ENCODE measurements around the gene TC2N. TPM values are rescaled to one million over a fixed set of nuclear protein-coding genes. Genes with fewer than 3 reads are reported as not detected.
A peak's percentile ranks its signal among the peaks of the same experiment; 100 is the strongest.

Gene TC2N
- total RNA-seq, 1 experiment from 2014 or later, result 16.4 TPM

GRCh38 chr14:91834571-91834970 is 32.8 kb downstream of the TC2N start:
- no peak overlapping the region for H4K8ac ChIP-seq (replicated peaks; ENCODE audit: insufficient read length, low read depth, low read length)
- H3K4ac ChIP-seq (ENCODE audit: low read depth, low read length), result no peak overlapping the region
- peaks cover 3% of the 10 kb centered on the region for H3K23me2 ChIP-seq (ENCODE audit: insufficient read length, low read depth, low read length, poor library complexity, severe bottlenecking)
- no peak overlapping the region for H3K18ac ChIP-seq (ENCODE audit: insufficient read length, low read depth, low read length)
- H3K4me1 ChIP-seq (ENCODE audit: insufficient read depth, low read length), result peaks cover 2% of the 10 kb centered on the region; the same call in 1 of the 2 replicates
- no CpG with 5 or more reads among the region's 2 CpGs for WGBS (ENCODE audit: extremely low coverage, insufficient read length, low lambda C conversion rate)
- H3K23ac ChIP-seq (ENCODE audit: insufficient read length, low read depth, low read length), result no peak overlapping the region
- Mint-ChIP-seq H3K27me3 (ENCODE audit: low read depth) (peaks cover 6% of the 10 kb centered on the region; the same call in 1 of the 2 replicates), H3K4me1 (peaks cover 41 to 48% of the 10 kb centered on the region in 2 experiments), H3K4me3 (peak overlapping the region; percentile 20 to 59), H3K36me3 (ENCODE audit: insufficient read depth in 1 of 3, low read depth in 3 of 3) (no peaks in the 10 kb centered on the region), H3K27ac (no peak overlapping the region), H3K9me3 (no peaks in the 10 kb centered on the region)
- DNase-seq, result no peak
- no peaks in the 10 kb centered on the region; the same call in 1 of the 2 replicates for H3K79me2 ChIP-seq (ENCODE audit: insufficient read depth, low read length)
- H3K14ac ChIP-seq (ENCODE audit: insufficient read depth, low read length), result no peak overlapping the region
- H2BK20ac ChIP-seq (ENCODE audit: low read depth, low read length, poor library complexity, severe bottlenecking), result no peak overlapping the region
- no peak overlapping the region for H2BK15ac ChIP-seq (ENCODE audit: low read depth, low read length)
- H2BK5ac ChIP-seq (ENCODE audit: insufficient read length, low read length), result no peak overlapping the region
- H2BK120ac ChIP-seq (ENCODE audit: low read depth, low read length, poor library complexity, severe bottlenecking), result no peak overlapping the region
- H3K9ac ChIP-seq (ENCODE audit: extremely low read depth, insufficient read length, low read length), result no peak overlapping the region
- no peaks in the 10 kb centered on the region for H4K20me1 ChIP-seq (ENCODE audit: control insufficient read depth, insufficient read depth, insufficient read length)
- no peak overlapping the region for H2AFZ ChIP-seq (ENCODE audit: low read length)
- peak; percentile 42; the same call in 2 of the 3 replicates for TF ChIP-seq CTCF (conservative IDR thresholded peaks at IDR 0.05)
- no peak overlapping the region for H3K27ac ChIP-seq (ENCODE audit: insufficient read length, low read depth, low read length)
- no peak overlapping the region for H4K91ac ChIP-seq (ENCODE audit: insufficient read length, low read depth, low read length)
- no peaks in the 10 kb centered on the region for H3K79me1 ChIP-seq (ENCODE audit: insufficient read depth, low read depth, low read length, poor library complexity, severe bottlenecking)
- no peak overlapping the region for H2AK5ac ChIP-seq (ENCODE audit: insufficient read length, low read length)
- H3K27me3 ChIP-seq (ENCODE audit: insufficient read depth, low read length), result no peaks in the 10 kb centered on the region
- H3T11ph ChIP-seq (ENCODE audit: low read length), result no peak overlapping the region
- H2BK12ac ChIP-seq (ENCODE audit: insufficient read length, low read depth, low read length), result no peak overlapping the region
- H3K56ac ChIP-seq (ENCODE audit: insufficient read length, low read depth, low read length), result no peak overlapping the region
- no peaks in the 10 kb centered on the region for H3K9me3 ChIP-seq (ENCODE audit: control insufficient read depth, low read depth, low read length)
- no peak overlapping the region for H4K5ac ChIP-seq (ENCODE audit: insufficient read length, low read depth, low read length)
- H3K4me2 ChIP-seq (ENCODE audit: insufficient read depth, insufficient read length, low read length), result no peak overlapping the region
